ENCODE measurements around the gene HEXD.
"Not testable (repeated sequence)": the region's sequence is repeated elsewhere in the genome, so short reads cannot be mapped to it uniquely, and the experiment has no call there.

HEXD gene

DNA sequence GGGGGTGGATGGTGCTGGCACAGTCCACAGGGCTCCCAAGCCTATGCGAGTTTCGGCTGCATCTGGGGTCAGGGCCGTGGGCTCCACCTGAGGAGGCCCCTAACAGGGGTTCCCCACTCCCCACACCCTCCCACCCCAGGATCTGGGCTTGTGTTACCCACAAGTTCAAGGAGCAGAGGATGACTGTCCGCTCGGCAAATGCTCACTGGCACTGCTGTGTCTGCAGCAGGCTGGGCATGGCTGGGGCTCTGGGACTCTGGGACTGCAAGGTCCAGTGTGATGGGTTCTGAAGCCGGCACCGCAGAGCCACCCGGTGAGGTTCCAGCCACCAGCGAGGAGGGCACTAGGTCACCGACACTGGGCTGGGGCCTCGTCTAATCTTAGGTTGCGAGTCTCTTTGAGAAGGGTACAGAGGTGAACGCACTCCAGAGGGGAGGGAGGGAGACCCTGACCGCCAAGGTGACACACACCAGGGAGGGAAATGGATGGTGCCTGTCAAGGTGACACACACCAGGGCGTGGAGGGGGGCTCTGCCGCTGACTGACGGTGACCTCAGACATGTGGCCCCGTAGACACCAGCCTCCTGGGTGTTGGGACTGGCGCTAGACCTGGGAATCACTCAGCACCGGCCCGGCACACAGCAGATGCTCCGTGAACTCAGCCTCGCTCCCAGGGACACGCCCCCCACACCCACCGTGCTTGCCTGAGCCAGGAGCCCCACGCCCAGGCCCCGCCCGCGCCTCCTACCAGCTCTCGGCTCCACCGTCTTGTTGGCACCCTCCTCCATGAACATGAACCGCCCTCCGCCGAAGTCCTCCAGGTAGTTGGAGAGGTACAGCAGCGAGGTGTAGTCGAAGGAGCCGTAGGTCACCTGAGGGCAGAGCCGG is 20.5 kb upstream of the HEXD start:
- no peak for DNase-seq

DNA sequence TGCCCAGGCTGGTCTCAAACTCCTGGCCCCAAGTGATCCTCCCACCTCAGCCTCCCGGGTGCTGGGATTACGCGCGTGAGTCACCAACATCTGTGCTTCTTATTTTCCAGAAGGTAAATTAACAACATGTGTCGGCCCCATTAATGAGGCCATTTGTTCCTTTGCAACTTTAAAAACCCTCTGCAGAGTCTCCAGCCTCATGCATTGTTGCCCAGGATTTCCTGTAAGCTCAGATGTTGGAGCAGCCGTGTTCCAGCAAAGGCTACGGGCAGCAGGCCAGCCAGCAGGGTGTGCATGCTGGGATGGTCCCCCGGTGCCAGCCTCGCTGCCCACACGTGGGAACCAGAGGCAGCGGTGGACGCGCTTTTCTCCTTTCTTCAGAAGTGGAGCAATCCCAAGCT is 19.1 kb upstream of the HEXD start:
- DNase-seq = no peak

DNA sequence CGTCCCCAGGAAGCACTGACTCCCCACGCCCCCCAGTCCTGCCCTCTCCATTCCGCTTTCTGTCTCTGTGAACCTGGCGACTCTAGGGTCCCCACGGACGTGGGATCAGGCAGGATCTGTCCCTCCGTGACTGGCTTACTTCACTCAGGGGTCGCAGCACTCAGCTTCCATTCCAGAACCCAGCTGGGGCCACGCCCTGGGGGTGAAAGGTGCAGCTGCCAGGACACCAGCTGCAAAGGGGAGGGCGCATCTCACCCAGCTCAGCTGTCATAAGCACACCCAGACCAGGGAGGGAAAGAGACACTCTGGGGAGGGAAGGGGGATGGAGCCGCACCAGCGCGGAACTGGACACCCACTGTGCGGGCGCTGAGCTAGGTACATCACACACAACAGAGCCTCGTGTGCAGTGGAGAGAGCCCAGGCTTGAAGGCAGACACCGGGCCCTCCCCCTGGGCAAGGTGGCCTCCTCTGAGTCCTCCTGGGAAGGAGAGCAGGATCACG is 18.5 kb upstream of the HEXD start:
- no peak for DNase-seq

DNA sequence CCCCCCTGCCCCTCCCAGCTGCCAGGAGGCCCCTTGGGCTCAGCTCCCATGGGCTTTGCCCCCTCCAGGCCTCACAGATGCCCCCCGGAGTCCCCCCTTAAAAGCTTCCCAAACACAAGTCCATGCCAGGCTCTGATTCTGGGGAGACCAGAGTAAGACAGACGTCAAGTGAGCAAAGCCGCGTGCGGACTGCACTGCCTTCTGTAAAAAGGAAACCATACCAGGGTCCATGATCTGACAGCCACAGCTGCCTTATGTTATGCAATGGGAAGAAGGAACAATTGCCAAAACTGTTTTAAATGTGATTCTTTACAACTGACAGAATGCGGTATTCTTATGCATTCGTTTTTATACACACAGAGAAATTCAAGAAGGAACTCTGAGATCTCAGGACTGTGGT is 17.9 kb upstream of the HEXD start:
- no peak for DNase-seq

DNA sequence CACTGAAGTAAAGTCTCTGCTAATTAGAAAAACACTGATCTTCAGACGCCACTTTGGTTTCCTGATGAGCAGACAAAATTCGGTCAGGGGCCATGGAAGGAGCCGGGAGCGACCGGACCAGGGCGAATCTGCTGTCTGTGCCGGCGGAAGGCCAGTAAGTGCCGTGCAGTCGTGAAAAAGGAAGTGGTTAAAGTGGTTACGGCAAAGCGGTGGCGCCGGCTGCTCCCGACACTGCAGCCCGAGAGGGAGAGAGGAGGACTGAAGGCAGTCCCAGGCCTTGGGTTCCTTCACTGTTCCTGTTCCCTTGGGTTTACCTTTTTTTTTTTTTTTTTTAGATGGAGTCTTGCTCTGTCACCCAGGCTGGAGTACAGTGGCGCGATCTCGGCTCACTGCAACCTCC is 17.3 kb upstream of the HEXD start:
- DNase-seq = peak; percentile 73

DNA sequence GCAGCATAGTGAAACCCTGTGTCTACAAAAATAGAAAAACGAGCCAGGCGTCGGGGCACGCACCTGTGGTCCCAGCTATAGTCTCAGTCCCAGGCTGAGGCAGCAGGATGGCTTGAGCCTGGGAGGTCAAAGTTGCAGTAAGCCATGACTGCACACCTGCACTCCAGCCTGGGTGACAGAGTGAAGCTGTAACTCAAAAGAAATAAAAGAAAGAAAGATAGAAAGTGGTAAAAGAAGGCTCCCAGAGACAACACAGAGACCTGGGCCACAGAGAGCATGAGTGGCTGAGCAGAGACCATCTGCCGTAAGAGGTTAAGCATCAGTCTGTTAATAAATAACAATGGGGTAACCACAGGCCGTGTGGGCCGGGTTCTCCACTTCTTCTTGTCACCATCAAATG is 15.3 kb upstream of the HEXD start:
- DNase-seq = no peak

DNA sequence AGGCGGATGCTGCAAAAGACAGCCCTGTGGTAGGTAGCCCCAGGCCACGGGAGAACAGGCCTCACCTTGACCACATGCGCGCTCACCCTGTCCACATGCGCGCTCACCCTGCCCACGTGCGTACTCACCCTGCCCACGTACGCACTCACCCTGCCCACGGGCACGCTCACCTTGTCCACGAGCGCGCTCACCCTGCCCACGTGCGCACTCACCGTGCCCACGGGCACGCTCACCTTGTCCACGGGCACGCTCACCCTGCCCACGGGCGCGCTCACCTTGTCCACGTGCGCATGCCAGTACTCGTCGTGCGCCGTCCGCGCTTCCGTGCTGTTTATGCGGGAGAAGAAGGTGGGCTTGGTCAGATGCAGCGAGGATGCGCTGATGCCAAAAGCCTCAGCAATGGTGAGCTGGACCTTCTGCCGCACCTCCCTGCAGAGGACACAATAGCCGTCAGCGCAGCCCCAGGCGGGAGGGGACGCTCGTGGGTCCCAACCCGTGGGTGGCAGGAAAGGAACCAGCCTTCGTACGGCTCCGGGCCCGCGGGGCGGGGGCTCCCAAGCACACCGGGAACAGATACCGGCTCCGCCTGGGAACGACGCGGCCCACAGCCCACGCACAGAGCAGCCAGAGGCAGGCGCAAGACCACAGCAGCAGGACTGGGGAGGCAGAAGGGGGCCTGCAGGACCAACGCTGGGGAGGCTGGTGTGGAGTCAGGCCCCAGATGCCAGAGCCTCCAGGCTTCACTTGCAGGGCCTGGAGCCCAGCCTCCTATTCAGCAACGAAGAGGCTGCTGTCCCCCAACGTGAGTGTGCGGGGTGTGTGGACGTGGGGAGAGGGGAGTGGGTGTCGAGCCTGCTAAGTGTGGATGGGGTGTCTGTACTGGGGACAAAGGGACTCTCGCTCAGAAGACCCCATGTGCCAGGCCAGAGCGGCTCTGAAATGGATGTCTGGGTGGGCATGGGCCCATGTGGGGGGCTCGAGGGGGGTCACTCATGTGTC is 14.2 kb upstream of the HEXD start:
- DNase-seq = no peak

DNA sequence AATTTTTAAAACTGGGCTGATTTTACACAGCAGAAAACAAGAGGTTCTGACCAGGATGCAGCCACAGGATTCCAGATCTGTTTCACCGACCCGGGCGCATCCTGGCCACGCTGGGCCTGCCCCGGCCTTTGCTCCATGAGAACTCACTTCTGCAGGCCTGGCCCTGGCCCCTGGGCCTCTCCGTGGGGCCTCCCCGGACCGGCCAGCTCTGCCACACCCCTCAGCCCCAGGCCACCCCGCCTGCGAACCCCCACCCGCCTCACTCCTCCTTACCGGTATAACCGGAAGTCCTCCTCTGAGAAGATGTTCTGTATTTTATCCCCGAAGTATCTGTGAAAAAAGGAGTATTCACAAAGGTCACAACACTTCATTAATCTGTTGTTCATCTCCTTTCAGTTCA is 13.1 kb upstream of the HEXD start:
- DNase-seq = no peak

DNA sequence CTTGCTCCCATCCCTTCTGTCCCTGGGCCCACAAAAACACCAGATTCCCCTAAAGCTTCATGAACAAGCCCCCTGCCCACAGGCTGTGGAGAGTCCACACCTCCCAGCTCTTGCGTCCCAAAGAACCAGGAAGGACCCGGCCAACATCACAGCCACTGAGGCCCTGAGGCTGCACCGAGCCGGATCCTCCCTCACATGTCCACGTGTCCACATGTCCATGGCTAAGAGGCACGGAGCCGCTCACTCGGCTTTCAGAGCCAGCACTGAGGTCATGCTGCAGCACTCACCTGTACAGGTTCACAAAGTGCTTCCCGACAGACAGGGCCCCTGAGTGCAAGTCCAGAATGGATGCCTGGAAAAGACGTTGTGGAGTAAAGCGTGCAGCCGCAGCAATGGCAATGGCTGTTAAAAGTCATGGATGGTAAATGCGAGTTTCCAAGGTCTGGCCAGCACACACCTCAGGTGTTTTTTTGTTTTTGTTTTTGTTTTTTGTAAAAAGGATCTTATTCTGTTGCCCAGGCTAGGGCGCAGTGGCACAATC is 11.9 kb upstream of the HEXD start:
- DNase-seq = no peak

DNA sequence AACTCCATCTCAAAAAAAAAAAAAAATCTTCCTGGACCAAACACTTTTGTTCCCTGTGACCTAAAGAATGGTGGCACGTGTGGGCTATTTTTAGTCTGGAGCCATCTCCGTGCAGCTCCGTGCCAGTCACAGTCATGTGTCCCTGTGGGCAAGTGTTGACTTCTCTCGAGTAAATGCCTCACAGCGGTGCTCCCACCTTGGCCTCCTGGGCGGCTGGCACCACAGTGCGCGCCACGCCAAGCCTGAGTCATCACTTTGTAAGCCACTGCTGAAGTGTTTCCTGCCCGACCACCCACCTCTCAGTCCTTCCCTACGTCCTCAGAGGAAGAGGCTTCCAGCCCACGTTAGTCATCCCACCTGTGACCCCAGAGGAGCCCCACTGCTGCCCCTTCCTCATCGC is 10.9 kb upstream of the HEXD start:
- no peak for DNase-seq

DNA sequence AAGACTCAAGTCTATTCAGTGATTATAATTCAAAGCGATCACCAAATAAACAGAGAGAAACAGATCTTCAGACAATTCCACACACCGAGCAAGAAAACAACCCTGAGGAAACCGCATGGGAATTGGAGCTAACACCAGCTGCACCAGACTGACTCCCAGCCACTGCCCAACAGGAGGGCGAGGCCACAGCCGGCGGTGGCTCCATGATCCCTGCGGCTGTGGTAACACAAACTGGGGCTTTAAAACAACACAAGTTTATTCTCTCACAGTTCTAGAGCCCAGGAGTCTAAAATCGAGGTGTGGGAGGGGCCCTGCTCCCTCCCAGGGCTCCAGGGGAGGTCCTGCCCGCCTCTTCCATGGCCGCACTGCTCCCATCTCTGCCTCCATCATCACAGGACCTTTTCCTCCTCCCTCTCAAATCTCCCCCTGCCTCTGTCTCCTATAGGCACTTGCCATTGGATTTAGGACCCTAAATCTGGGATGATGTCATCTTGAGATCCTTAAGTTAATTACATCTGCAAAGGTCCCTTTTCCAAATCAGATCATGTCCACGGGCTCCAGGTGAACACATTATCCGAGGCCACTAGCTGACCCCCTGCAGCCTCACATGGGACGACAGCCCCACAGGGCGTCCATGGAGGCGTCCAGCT is 9.7 kb upstream of the HEXD start:
- DNase-seq = no peak

DNA sequence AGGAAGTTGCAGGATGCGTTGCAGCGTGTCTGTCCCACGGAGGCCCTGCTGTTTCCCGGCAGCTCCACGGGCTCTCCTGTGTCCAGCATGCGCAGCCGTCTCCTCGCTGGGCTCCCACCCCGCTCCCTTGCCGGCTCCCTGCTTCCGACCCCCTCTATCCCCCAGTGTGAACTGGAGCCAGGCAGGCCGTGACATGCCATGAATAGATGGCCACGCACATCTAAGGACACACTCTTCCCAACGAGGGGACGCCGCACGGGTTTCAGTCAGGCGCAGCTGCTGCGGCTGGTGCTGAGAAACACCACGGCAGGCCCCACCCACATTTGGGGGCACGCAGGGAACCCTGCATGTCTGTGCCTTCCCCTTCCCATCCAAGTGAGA is 9.2 kb upstream of the HEXD start:
- DNase-seq = no peak

DNA sequence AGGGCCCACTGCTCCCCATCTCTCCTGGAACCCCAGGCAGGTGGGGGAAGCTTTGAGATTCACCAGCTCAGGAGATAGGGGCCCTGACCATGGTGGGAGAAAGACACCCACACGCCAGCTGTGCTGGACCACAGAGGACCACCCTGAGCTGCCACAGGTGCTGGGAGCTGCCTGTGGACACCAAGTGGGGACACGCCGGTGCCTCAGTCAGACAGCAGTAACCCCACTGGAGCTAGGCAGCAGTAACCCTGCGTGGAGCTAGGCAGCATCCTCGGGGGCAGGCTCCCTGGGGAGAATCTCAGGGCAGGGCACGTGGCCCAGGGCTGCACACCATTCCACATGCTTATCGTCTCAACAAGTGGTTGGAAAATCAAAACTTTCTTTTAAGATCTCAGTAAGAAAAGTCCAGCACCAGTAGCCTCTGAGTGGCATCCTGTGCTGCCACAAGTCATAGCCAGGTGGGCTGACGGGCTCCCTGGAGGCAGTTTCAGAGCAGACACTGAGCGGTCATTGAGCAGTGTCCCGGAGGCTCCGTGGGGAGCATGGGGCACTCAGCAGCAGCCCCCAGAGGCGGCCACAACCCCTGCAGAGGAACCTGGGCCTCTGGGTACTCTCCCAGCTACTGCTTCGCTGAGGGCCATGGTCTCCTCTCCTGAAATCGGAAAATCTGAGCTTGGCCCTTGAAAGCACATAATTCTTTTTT is 8.0 kb upstream of the HEXD start:
- DNase-seq = no peak

DNA sequence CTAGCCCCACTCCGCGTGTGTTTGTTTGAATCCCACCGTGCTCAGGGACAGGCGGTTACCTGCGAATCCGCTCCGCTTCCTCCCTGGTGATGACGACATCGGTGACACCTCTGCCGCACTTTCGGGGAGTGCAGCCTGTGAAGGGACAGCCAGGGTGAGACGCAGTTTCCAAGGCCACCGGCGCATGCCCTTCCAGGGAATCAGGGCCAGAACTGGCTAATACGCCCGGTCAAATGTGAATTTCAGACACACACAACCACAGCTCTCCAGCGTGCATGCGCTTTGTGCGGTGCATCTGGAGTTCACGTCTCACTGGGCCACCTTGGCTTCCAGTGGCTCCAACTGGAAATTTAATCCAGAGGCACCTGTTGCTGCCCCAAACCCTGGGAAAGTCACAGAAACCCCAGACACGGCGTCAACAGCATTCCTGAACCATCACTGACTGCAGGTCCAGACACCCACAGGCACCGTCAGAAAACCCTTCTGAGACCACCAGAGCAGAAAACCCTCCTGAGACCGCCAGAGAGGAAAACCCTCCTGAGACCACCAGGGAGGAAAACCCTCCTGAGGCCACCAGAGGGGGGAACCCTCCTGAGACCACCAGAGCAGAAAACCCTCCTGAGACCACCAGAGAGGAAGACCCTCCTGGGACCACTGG is 6.6 kb upstream of the HEXD start:
- DNase-seq = no peak

DNA sequence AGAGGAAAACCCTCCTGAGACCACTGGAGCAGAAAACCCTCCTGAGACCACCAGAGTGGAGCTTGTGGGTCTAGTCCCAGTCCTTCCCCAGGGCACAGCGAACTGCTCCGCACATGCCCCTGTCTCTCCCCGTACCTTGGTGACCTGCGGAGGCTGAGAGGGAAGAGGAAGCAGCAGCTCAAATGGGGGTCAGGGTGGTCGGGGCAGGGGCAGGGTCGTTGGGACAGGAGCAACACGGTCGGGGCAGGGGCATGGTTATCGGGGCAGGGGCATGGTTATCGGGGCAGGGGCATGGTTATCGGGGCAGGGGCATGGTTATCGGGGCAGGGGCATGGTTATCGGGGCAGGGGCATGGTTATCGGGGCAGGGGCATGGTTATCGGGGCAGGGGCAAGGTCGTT is 6.1 kb upstream of the HEXD start:
- not testable (repeated sequence) for DNase-seq

DNA sequence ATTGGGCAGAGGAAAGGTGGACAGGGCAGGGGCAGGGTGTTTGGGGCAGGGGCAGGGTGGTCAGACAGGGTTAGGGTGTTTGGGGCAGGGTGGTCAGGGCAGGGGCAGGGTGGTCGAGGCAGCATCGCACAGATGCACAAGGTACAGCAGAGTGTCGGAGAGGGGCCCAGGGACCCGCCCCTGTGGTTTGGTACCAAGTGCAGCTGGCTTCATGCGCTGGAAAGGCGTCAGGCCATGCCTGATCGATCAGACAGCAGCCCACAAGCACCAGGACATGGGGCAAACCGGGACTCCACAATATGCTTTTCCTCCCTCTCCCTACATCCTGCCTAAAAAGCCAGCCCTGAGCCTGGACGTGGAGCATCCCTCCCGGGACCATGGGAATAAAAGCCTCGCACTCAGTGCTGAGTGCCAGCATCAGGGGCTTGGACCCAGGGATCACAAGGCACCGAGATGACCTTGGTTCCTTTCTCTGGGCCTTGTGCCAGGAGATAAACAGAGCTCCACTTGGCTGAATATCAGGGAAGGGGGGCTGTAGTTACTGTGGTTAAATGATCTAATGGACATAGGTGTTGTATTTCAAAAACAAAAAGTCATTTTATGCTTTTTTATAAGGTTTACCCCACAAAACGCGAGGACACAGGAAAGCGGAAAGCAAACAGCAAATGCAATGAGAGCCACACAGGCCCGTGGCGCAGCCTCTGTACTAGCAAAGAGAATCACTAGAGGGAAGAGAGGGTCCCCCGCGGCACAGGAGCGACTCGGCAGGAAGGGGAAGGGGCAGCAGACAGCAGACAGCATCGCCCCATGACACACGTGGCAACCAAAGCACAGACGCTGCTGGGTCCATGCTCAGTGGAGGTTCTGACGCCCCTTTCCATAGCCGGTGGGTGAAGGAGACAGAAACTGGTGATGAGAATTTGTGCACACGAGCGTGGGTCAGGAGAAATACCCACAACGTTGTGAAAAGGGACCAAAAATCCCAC is 5.3 kb upstream of the HEXD start:
- DNase-seq = no peak

DNA sequence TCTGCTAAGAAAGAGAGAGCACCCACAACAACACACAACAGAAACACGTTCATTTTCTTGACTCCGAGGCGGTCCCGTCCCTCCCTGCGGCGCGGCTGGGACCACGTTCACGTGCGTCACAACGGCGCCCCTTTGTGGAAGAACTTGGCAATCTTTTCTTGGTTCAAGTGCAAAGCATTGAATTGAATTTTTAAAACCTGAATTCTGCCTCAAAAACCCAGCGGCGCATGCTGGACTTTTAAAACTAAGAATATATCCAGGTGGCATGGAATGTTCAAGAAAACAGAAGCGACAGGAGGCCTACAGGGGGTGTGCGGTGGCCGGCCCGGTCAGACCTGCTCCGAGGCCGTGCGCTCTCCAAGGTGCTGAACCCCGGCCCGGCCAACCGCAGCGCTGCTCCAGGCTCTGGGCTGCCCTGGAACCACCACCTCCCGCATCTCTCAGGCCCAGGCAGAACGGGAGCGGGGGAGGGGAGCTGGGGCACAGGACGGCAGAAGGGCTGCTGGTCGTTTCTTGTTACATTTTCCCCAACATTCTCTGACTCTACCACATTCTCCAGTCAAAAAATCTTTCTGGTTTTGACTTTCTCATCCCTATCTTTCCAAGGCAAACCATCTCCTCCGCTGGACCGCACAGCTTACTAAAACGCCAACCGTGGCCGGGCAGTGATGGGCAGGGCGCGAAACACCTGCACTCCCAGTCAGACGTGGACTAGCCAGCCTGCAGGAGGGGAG is 3.4 kb upstream of the HEXD start:
- peak; percentile 85 for DNase-seq

DNA sequence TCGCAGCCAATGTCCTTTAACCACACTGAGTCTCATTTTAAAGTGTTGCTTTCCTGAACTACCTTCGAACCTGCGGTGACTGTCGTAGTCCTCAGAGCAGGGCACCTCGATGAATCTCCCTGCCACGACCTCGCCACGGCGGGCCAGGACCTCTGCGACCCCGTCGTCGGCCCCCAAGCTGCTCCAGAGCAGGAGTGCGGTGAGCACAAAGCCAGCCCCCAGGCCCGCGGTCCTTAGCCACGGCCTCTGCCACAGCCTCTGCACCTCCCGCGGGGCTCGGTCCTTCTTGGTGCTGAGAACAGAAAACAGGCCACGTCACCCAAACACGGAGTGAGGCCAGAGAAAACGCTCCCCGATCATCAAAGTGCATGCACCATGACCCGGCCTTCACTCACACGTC is 2.8 kb upstream of the HEXD start:
- no peak for DNase-seq

DNA sequence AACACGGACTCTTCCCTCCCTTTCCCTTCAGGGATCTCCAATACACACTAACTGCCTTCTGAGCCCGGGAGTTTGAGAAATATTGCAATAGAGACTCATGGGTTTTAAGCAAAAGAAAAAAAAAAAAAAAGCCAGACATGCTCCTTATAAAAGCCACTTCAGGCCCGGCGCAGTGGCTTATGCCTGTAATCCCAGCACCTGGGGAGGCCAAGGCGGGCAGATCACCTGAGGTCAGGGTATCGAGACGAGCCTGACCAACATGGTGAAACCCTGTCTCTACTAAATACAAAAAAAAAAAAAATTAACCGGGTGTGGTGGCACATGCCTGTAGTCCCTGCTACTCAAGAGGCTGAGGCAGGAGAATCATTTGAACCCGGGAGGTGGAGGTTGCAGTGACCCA is 2.4 kb upstream of the HEXD start:
- no peak for DNase-seq

DNA sequence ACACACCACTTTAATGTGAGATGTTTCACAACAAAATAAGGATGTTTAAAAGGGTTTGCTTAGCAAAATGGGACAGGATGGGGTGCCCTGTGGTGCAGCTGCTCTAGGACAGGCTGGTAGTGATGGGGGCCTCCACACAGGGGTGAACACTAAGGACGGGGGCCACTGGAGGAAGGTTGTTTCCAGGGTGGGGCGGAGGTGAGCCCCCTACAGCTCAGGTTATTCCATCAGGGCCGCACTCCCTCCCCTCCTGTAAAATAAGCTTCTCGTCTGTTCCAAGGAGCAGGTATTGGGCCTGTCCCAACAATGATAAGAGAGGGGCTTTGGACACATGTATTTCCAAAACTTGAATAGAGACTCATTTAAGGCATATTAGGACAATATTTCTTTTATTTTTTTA is 1.9 kb upstream of the HEXD start:
- no peak for DNase-seq
